GM10248 (cell line): ENCODE results near the gene RTBDN.

ENCODE experiments used
- CTCF ChIA-PET: fragments of 300-600 bp; sonication (Branson Sonifier 250); formaldehyde crosslinking; extraction: SDS; loops from one replicate; lab custom pipeline; 2021; ENCODE audit warnings: antibody characterized with exemption; lab: Yijun Ruan, JAX
- POLR2A ChIA-PET: fragments of 350-650 bp; sonication (Branson Sonifier 250); formaldehyde crosslinking; extraction: SDS; loops from one replicate; lab custom pipeline; 2020; ENCODE audit warnings: antibody characterized with exemption; lab: Yijun Ruan, JAX
- DNase-seq: peaks from one replicate; pipeline ENCODE4 v3.0.0; 2012; ENCODE audit errors: extremely low spot score
- TF ChIP-seq, protein P1 (sequence below): IDR thresholded peaks from 2 replicates; pipeline ENCODE4 v1.5.1; 2012; ENCODE audit warnings: mild to moderate bottlenecking, low read depth; ENCODE audit errors: extremely low read depth, missing control alignments, control extremely low read depth

Gene RTBDN

DNA sequence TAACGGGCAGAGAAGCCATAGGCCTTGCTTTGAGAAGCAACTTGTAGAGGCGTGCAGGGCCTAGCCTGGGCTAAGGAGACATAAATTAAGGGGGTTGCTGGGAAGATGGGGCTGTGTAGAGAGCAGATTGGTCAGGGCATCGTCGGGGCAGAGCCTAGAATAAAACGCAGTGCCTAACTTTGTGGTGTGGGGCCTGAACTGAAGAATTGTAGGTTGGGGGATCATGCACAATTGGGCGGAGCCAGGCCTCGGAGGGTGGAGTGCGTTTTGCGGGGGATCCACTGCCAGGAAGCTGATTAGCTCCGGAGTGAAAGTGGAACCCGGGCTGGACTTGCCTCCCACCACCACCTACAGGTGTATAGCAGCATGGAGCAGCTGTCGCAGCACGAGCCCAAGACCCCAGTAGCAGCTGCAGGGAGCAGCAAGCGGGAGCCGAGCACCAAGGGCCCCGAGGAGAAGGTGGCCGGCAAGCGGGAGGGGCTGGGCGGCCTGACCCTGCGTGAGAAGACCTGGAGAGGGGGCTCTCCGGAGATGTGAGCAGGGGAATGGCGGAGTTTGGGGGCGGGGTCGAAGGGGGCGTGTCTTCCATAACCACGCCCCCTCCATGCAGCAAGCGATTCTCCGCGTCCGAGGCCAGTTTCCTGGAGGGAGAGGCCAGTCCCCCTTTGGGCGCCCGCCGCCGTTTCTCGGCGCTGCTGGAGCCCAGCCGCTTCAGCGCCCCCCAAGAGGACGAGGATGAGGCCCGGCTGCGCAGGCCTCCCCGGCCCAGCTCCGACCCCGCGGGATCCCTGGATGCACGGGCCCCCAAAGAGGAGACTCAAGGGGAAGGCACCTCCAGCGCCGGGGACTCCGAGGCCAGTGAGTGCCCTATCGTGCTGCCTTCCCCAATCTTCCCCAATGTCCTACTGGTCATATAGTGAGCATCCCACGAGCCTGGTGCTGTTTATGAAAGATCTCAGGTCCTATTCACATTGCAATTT is 33.0 kb upstream of the RTBDN start:
- TF ChIP-seq, protein P1, sequence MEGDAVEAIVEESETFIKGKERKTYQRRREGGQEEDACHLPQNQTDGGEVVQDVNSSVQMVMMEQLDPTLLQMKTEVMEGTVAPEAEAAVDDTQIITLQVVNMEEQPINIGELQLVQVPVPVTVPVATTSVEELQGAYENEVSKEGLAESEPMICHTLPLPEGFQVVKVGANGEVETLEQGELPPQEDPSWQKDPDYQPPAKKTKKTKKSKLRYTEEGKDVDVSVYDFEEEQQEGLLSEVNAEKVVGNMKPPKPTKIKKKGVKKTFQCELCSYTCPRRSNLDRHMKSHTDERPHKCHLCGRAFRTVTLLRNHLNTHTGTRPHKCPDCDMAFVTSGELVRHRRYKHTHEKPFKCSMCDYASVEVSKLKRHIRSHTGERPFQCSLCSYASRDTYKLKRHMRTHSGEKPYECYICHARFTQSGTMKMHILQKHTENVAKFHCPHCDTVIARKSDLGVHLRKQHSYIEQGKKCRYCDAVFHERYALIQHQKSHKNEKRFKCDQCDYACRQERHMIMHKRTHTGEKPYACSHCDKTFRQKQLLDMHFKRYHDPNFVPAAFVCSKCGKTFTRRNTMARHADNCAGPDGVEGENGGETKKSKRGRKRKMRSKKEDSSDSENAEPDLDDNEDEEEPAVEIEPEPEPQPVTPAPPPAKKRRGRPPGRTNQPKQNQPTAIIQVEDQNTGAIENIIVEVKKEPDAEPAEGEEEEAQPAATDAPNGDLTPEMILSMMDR, result no peak
- ChIA-PET POLR2A (interaction anchor here (1.0 kb wide), 1 partner anchor 75 kb away, joined by 3 read pairs; no protein-coding TSS in a partner anchor), CTCF (interaction anchor here (1.0 to 2.2 kb wide), 8 partner anchors 10 to 107 kb away, joined by 3 to 10 read pairs (median 4); partner anchors contain the start of gene DNASE2)
- DNase-seq, result peak; percentile 94

DNA sequence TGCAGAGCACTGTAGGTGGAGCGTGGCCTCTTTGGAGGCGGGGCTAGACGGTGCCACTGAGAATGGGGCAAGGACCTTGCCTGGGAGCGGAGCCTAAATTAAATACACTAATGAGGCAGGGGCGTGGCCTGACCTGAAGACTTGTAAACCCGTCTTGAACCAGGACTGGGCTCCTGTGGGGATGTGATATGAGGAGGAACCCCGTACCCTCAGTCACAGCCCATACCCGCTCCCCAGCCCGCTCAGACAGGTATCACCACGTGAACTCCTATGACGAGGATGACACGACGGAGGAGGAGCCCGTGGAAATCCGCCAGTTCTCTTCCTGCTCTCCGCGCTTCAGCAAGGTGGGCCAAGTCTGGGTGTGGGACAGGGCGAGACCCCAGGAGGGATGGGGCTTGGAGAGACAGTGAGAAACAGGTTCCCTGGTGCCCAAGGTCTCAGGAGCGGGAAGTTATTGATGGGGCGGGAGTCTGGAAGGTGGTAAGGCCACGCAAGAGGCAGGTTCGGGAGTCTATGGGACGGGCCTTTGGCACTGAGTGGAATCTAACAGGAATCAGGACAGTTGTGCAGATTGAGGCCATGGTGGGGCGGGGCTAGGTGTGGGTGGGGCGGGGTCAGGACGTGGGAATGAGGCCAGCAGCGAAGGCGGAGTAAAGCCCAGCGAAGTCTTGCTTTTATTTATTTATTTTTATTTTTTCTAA is 32.2 kb upstream of the RTBDN start:
- ChIA-PET POLR2A (interaction anchor here (1.0 kb wide), 1 partner anchor 74 kb away, joined by 3 read pairs; no protein-coding TSS in a partner anchor), CTCF (interaction anchor here (1.0 to 5.0 kb wide), 9 partner anchors 10 to 106 kb away, joined by 3 to 46 read pairs (median 4); partner anchors contain the start of gene DNASE2)
- TF ChIP-seq, protein P1, result no peak
- no peak for DNase-seq

DNA sequence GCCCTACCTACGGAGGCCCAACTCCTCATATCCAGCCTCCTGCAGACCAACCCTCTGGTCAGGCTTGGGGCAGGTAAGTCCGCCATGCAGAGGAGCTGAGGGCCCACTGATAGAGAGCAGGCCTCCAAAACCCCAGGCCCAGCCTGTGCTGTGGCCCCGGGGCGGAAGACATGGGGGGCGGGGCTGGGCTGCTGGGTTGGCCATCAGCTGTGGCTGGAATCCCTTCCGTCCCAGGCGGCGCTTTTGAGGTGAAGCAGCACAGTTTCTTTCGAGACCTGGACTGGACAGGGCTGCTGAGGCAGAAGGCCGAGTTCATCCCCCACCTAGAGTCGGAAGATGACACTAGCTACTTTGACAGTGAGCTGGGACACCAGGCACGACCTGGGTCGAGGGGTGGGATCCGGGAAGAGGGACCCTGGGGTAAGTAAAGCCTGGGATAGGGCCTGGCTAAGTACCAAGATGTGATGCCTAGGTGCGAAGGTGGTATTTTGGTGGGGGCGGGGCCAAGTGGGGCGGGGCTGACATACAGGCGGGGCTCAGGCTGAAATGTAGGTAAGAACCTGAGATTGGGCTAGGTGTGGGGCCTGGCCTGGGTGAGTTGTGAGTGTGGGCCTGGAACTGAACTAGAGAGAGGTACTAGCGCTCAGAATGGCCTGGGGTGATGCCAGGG is 31.5 kb upstream of the RTBDN start:
- TF ChIP-seq, protein P1, result no peak
- no peak for DNase-seq
- POLR2A ChIA-PET, result no interaction called here
- CTCF ChIA-PET, result interaction anchor here (1.0 to 5.0 kb wide), 5 partner anchors 18 to 195 kb away, joined by 3 to 46 read pairs (median 7); no protein-coding TSS in a partner anchor

DNA sequence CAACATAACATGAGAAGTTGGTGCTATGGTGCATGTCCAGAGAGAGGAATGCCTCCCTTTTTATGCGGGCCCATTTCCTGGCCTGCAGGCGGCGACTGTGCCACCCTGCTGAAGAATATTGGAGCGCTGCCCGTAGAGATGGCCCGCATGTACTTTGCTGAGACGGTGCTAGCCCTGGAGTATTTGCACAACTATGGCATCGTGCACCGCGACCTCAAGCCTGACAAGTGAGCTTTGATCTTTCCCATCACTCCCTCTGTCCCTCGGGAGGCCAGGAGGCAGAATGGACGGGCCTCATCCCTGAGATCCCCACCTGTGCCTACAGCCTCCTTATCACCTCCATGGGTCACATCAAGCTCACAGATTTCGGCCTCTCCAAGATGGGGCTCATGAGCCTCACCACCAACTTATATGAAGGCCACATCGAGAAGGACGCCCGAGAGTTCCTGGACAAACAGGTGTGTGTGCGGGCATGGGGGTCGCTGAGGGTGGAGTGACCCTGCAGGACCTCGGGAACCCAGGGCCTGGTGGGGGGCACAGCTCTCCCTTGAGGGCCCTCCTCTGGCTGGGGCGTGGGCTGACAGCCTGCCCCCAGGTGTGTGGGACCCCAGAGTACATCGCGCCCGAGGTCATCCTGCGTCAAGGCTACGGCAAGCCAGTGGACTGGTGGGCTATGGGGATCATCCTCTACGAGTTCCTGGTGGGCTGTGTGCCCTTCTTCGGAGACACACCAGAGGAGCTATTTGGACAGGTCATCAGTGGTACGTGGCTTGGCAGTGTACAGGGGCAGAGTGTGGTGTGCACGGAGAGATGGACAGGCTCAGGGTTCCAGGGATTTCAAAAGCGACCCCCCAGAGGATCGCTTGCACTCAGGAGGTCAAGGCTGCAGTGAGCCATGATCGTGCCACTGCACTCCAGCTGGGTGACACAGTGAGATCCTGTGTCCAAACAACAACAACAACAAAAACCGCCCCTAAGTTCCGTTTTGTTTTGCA is 30.6 kb upstream of the RTBDN start:
- ChIA-PET CTCF (interaction anchor here (0.9 to 5.0 kb wide), 12 partner anchors 10 to 196 kb away, joined by 3 to 46 read pairs (median 4); no protein-coding TSS in a partner anchor), POLR2A (no interaction called here)
- no peak for DNase-seq
- TF ChIP-seq, protein P1, result no peak

DNA sequence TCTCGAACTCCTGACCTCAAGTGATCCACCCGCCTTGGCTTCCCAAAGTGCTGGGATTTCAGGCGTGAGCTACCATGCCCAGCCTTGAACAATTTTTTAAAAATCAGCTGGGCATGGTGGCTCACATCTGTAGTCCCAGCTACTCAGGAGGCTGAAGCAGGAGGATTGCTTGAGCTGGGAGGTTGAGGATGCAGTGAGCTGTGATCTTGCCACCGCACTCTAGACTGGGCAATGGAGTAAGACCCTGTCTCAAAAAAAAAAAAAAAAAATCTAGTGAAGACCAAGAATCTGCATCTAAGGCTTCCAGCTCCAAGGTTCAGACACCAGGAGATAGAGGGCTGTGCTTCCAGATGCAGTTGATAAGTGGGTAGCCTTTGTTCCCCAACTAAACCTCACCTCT is 29.8 kb upstream of the RTBDN start:
- POLR2A ChIA-PET, result no interaction called here
- no peak for DNase-seq

More for the DNA sequence above, 29.8 kb upstream of the RTBDN start:
- TF ChIP-seq, protein P1, result no peak
- CTCF ChIA-PET, result interaction anchor here (0.9 to 5.0 kb wide), 12 partner anchors 10 to 113 kb away, joined by 3 to 46 read pairs (median 4); no protein-coding TSS in a partner anchor
